Hepatocyte (in vitro differentiated cells): Measurements from ENCODE around the gene DHRS13.

Experiments used
- EZH2phosphoT487 ChIP-seq: fragments of 200-600 bp; sonication (generic); IDR thresholded peaks from one replicate; pipeline ENCODE4 v1.6.1; 2018; ENCODE audit warnings: antibody characterized with exemption, mild to moderate bottlenecking, low read depth, moderate library complexity; ENCODE audit not compliant: unreplicated experiment, severe bottlenecking
- TF ChIP-seq, protein P1 (sequence below): fragments of 200-600 bp; sonication (generic); IDR thresholded peaks from 2 replicates; pipeline ENCODE4 v1.5.1; 2016; ENCODE audit warnings: antibody characterized with exemption, mild to moderate bottlenecking; ENCODE audit not compliant: poor library complexity

- no peak for TF ChIP-seq EZH2phosphoT487
- TF ChIP-seq, protein P1, sequence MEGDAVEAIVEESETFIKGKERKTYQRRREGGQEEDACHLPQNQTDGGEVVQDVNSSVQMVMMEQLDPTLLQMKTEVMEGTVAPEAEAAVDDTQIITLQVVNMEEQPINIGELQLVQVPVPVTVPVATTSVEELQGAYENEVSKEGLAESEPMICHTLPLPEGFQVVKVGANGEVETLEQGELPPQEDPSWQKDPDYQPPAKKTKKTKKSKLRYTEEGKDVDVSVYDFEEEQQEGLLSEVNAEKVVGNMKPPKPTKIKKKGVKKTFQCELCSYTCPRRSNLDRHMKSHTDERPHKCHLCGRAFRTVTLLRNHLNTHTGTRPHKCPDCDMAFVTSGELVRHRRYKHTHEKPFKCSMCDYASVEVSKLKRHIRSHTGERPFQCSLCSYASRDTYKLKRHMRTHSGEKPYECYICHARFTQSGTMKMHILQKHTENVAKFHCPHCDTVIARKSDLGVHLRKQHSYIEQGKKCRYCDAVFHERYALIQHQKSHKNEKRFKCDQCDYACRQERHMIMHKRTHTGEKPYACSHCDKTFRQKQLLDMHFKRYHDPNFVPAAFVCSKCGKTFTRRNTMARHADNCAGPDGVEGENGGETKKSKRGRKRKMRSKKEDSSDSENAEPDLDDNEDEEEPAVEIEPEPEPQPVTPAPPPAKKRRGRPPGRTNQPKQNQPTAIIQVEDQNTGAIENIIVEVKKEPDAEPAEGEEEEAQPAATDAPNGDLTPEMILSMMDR = no peak
Measured at GRCh38 chr17:28907709-28908475, 5.0 kb upstream of the DHRS13 start.
